Measurements from ENCODE around the gene MTA1.

DNA sequence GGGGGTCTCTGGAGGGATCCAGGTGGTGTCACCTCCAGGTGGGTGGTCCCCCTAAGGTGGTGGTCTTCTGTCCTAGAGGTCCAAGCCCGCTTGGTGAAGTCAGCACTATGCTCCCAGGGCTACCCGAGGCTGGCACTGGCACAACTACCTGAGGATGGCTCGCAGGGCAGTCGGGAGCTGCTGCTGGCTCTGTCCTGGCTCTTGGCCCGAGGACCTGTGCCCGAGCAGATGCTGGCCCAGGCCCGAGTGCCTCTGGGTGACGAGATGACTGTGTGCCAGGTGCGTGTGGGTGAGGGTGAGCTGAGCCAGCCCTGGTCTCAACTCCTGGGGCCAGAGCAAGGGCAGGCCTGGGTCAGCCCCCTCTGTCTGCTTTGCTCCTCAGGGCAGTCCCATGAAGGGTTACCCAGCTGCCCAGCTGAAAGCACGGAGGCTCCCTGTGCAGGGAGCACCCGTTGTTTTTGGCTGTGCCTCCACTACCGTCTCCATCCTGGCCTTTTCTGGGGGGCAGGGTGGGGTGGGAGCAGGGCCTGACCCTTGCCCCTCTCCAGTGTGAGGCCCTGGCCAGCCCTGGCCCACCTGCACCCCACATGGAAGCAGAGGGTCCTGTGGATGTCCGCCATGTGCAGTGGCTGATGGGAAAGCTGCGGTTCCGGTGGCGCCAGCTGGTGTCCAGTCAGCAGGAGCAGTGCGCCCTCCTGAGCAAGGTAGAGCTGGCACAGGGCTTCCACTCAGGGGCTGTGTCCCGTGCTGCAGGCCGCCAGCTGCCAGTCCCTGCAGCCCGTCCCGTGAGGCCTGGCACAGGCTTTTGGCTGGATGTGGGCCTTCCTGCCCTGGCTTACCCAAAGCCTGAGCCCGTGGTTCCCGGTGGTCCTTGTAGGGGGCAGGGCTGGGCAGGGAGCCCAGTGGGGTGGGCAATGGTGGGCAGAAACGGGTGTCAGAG lies 72.7 kb downstream of the MTA1 start:
- TF ChIP-seq CTCF (IDR thresholded peaks at IDR 0.05; ENCODE audit: low read depth, low read length, missing input control), result no peak
- TF ChIP-seq MAX (IDR thresholded peaks at IDR 0.05), result peak; percentile 27
- TF ChIP-seq TAF1 (conservative IDR thresholded peaks at IDR 0.05), result no peak
- TF ChIP-seq, protein P1, sequence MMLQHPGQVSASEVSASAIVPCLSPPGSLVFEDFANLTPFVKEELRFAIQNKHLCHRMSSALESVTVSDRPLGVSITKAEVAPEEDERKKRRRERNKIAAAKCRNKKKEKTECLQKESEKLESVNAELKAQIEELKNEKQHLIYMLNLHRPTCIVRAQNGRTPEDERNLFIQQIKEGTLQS (IDR thresholded peaks at IDR 0.05), result no peak
